G401 (cell line): ENCODE measurements around the gene SOX10. TPM values are rescaled to one million over a fixed set of nuclear protein-coding genes. Genes with fewer than 3 reads are reported as not detected.

ENCODE experiments used
- total RNA-seq: library from RNA; depleted of rRNA; stranded (reverse); fragments of >200 nt; shearing (Covaris generic); gene quantifications from 2 replicates; pipeline ENCODE4 v1.2.3, GENCODE V29; 2014; rRNA removed

The SOX10 gene
- total RNA-seq, 1 experiment from 2014 or later: not detected

Other genes starting within 250 kb of the SOX10 start
- 35.6 and 44.6 TPM in 2 replicates for gene GCAT, start 176.6 kb downstream of the SOX10 start, total RNA-seq
- not detected in 2 replicates for gene GALR3, start 161.2 kb downstream of the SOX10 start, total RNA-seq
- 41.7 and 46.3 TPM in 2 replicates for gene ANKRD54, start 140.2 kb downstream of the SOX10 start, total RNA-seq
- gene EIF3L, start 135.1 kb downstream of the SOX10 start, total RNA-seq: 595 and 685 TPM in 2 replicates
- 20.4 and 27.6 TPM in 2 replicates for gene MICALL1, start 78.3 kb downstream of the SOX10 start, total RNA-seq
- not detected in 2 replicates for gene C22orf23, start 31.0 kb downstream of the SOX10 start, total RNA-seq
- gene POLR2F, start 30.9 kb downstream of the SOX10 start, total RNA-seq: 225 and 303 TPM in 2 replicates
- gene PICK1, start 72.8 kb upstream of the SOX10 start, total RNA-seq: 23.3 and 35.1 TPM in 2 replicates
- not detected in 2 replicates for gene SLC16A8, start 99.6 kb upstream of the SOX10 start, total RNA-seq
- 0.20 and 0.55 TPM in 2 replicates for gene BAIAP2L2, start 126.1 kb upstream of the SOX10 start, total RNA-seq
- 11.4 TPM in 2 replicates for gene PLA2G6, start 197.3 kb upstream of the SOX10 start, total RNA-seq
- 10.5 and 11.9 TPM in 2 replicates for gene MAFF, start 217.4 kb upstream of the SOX10 start, total RNA-seq